SK-N-SH treated with all-trans-retinoic acid at 6 μM for 48 hours (cell line): ENCODE measurements around the gene CACTIN.

Source experiments
- ATAC-seq: fragments of 200-7000 bp; cut with Tn5 transposase; 3 replicates; pipeline ENCODE4 v1.9.1; 2020; ENCODE audit warnings: mild to moderate bottlenecking, moderate library complexity
- ARNTL ChIP-seq: fragments of 450-650 bp; formaldehyde crosslinking; IDR thresholded peaks from 2 replicates; pipeline ENCODE4 v1.5.0; 2020; ENCODE audit warnings: low read depth, mild to moderate bottlenecking, moderate library complexity, borderline replicate concordance
- BACH2 ChIP-seq: fragments of 250-450 bp; sonication (Bioruptor Pico); IDR thresholded peaks from 2 replicates; pipeline ENCODE4 v1.9.0; 2021; ENCODE audit warnings: mild to moderate bottlenecking, borderline replicate concordance
- CSDC2 ChIP-seq: fragments of 250-450 bp; sonication (Bioruptor Pico); IDR thresholded peaks from 2 replicates; pipeline ENCODE4 v1.5.0; 2020; ENCODE audit warnings: mild to moderate bottlenecking, moderate library complexity
- CSRNP3 ChIP-seq: fragments of 250-450 bp; sonication (Bioruptor Pico); IDR thresholded peaks from 2 replicates; pipeline ENCODE4 v1.5.1; 2021; ENCODE audit warnings: mild to moderate bottlenecking, moderate library complexity
- ESRRG ChIP-seq: fragments of 250-450 bp; sonication (Bioruptor Pico); IDR thresholded peaks from 2 replicates; pipeline ENCODE4 v1.6.1; 2021; ENCODE audit warnings: mild to moderate bottlenecking
- GLIS3 ChIP-seq: fragments of 250-450 bp; sonication (Bioruptor Pico); IDR thresholded peaks from 2 replicates; pipeline ENCODE4 v1.5.0; 2020; ENCODE audit warnings: mild to moderate bottlenecking, moderate library complexity
- ISL1 ChIP-seq: fragments of 250-450 bp; sonication (Bioruptor Pico); IDR thresholded peaks from 2 replicates; pipeline ENCODE4 v2.1.2; 2022; ENCODE audit warnings: mild to moderate bottlenecking, moderate library complexity
- OSR1 ChIP-seq: fragments of 250-450 bp; sonication (Bioruptor Pico); IDR thresholded peaks from 2 replicates; pipeline ENCODE4 v1.8.0; 2022; ENCODE audit warnings: moderate library complexity, mild to moderate bottlenecking, inconsistent platforms
- PATZ1 ChIP-seq: fragments of 250-450 bp; sonication (Bioruptor Pico); IDR thresholded peaks from 2 replicates; pipeline ENCODE4 v1.8.0; 2020; ENCODE audit warnings: mild to moderate bottlenecking, moderate library complexity, borderline replicate concordance
- PPARA ChIP-seq: fragments of 250-450 bp; sonication (Bioruptor Pico); IDR thresholded peaks from 2 replicates; pipeline ENCODE4 v1.5.0; 2020; ENCODE audit warnings: mild to moderate bottlenecking, borderline replicate concordance
- RARB ChIP-seq: fragments of 250-450 bp; sonication (Bioruptor Pico); IDR thresholded peaks from 2 replicates; pipeline ENCODE4 v1.8.0; 2021; ENCODE audit warnings: mild to moderate bottlenecking, moderate library complexity
- SNAI2 ChIP-seq: fragments of 250-450 bp; sonication (Bioruptor Pico); IDR thresholded peaks from 2 replicates; pipeline ENCODE4 v1.5.0; 2020; ENCODE audit warnings: mild to moderate bottlenecking, moderate library complexity
- TCF4 ChIP-seq: fragments of 250-450 bp; sonication (Bioruptor Pico); IDR thresholded peaks from 2 replicates; pipeline ENCODE4 v1.8.0; 2021; ENCODE audit warnings: mild to moderate bottlenecking, moderate library complexity, borderline replicate concordance
- TOX ChIP-seq: fragments of 250-450 bp; sonication (Bioruptor Pico); IDR thresholded peaks from 2 replicates; pipeline ENCODE4 v1.8.0; 2021; ENCODE audit warnings: mild to moderate bottlenecking, moderate library complexity, borderline replicate concordance
- ZC3H10 ChIP-seq: fragments of 250-450 bp; sonication (Bioruptor Pico); IDR thresholded peaks from 2 replicates; pipeline ENCODE4 v1.5.1; 2021; ENCODE audit warnings: mild to moderate bottlenecking, moderate library complexity
- ZFP3 ChIP-seq: fragments of 250-450 bp; sonication (Bioruptor Pico); IDR thresholded peaks from 2 replicates; pipeline ENCODE4 v1.5.0; 2020; ENCODE audit warnings: mild to moderate bottlenecking, moderate library complexity
- ZFP30 ChIP-seq: fragments of 450-650 bp; formaldehyde crosslinking; IDR thresholded peaks from 2 replicates; pipeline ENCODE4 v1.5.0; 2022; ENCODE audit warnings: mild to moderate bottlenecking, moderate library complexity
- ZNF565 ChIP-seq: fragments of 450-650 bp; formaldehyde crosslinking; conservative IDR thresholded peaks from 2 replicates; pipeline ENCODE4 v1.5.0; 2020; ENCODE audit warnings: low read depth, mild to moderate bottlenecking, moderate library complexity
- ZNF70 ChIP-seq: fragments of 450-650 bp; formaldehyde crosslinking; IDR thresholded peaks from 2 replicates; pipeline ENCODE4 v1.5.0; 2020; ENCODE audit warnings: mild to moderate bottlenecking, moderate library complexity
- ZNF8 ChIP-seq: fragments of 450-650 bp; formaldehyde crosslinking; IDR thresholded peaks from 2 replicates; pipeline ENCODE4 v1.5.0; 2020; ENCODE audit warnings: mild to moderate bottlenecking, moderate library complexity
- TF ChIP-seq, protein P1 (sequence below): fragments of 250-450 bp; sonication (Bioruptor Pico); IDR thresholded peaks from 2 replicates; pipeline ENCODE4 v1.5.0; 2020; ENCODE audit warnings: mild to moderate bottlenecking, moderate library complexity
- TF ChIP-seq, protein P2 (sequence below): fragments of 250-450 bp; sonication (Bioruptor Pico); IDR thresholded peaks from 2 replicates; pipeline ENCODE4 v1.5.1; 2020; ENCODE audit warnings: low read depth, mild to moderate bottlenecking, moderate library complexity
- TF ChIP-seq, protein P3 (sequence below): fragments of 250-450 bp; sonication (Bioruptor Pico); IDR thresholded peaks from 2 replicates; pipeline ENCODE4 v1.8.0; 2021; ENCODE audit warnings: low read depth, mild to moderate bottlenecking, moderate library complexity, borderline replicate concordance

Gene CACTIN

DNA sequence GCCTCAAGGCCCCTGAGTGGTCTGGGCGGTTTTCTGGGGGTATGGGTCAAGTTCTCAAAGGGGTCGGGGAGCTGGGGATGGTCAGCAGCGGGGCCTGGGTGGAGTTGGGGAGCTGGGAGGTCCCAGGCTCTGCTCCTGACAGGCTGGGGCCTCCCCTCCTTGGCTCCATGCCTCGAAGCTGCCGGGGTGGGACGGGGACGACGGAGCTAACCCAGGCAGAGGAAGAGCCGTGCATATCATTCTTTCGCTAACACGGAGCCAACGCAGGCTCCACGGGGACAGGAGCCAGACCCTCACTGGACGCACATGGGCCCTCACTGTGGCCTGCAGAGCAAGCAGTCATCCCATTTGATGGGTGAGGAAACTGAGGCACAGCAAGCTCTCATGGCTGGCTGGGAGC is 25.8 kb upstream of the CACTIN start:
- TF ChIP-seq TOX (CRISPR knock-in tag) = no peak
- TF ChIP-seq, protein P1, sequence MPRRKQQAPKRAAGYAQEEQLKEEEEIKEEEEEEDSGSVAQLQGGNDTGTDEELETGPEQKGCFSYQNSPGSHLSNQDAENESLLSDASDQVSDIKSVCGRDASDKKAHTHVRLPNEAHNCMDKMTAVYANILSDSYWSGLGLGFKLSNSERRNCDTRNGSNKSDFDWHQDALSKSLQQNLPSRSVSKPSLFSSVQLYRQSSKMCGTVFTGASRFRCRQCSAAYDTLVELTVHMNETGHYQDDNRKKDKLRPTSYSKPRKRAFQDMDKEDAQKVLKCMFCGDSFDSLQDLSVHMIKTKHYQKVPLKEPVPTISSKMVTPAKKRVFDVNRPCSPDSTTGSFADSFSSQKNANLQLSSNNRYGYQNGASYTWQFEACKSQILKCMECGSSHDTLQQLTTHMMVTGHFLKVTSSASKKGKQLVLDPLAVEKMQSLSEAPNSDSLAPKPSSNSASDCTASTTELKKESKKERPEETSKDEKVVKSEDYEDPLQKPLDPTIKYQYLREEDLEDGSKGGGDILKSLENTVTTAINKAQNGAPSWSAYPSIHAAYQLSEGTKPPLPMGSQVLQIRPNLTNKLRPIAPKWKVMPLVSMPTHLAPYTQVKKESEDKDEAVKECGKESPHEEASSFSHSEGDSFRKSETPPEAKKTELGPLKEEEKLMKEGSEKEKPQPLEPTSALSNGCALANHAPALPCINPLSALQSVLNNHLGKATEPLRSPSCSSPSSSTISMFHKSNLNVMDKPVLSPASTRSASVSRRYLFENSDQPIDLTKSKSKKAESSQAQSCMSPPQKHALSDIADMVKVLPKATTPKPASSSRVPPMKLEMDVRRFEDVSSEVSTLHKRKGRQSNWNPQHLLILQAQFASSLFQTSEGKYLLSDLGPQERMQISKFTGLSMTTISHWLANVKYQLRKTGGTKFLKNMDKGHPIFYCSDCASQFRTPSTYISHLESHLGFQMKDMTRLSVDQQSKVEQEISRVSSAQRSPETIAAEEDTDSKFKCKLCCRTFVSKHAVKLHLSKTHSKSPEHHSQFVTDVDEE (CRISPR knock-in tag) = no peak
- TF ChIP-seq ZC3H10 = no peak
- TF ChIP-seq ZFP30 (CRISPR knock-in tag) = no peak
- no peak for TF ChIP-seq ARNTL (CRISPR knock-in tag)
- no peak for TF ChIP-seq ZNF70 (CRISPR knock-in tag)
- TF ChIP-seq ZFP3 (CRISPR knock-in tag) = no peak
- TF ChIP-seq RARB (CRISPR knock-in tag) = no peak
- TF ChIP-seq BACH2 (CRISPR knock-in tag) = no peak
- TF ChIP-seq CSRNP3 = no peak
- no peak for TF ChIP-seq OSR1 (CRISPR knock-in tag)
- no peak for TF ChIP-seq CSDC2
- no peak for TF ChIP-seq ISL1 (CRISPR knock-in tag)
- no peak for TF ChIP-seq ZNF565 (CRISPR knock-in tag)
- no peak for TF ChIP-seq GLIS3 (CRISPR knock-in tag)
- no peak for ATAC-seq

DNA sequence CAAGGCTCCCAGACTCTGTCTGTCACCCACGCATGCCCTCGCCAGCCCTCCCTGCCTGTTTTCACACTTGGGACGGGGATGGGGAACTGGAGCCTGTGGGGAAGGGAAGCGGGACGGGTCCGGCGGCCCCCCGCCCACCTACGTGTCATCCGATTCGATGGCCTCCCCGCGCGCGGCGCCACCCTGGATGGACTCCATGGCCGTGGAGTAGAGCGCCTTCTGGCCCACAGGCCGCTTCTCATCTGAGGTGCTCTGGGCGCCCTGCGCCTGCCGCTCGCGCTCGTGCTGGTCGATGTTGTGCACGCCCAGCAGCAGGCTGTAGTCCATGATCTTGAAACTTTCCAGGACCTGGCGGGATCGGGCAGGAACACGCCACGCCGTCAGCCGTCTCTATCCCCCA is 25.1 kb upstream of the CACTIN start:
- no peak for ATAC-seq
- no peak for TF ChIP-seq BACH2 (CRISPR knock-in tag)
- TF ChIP-seq ZNF70 (CRISPR knock-in tag) = no peak
- TF ChIP-seq ARNTL (CRISPR knock-in tag) = no peak
- TF ChIP-seq SNAI2 (CRISPR knock-in tag) = no peak
- no peak for TF ChIP-seq ZC3H10
- TF ChIP-seq PATZ1 (CRISPR knock-in tag) = no peak
- no peak for TF ChIP-seq TOX (CRISPR knock-in tag)
- TF ChIP-seq, protein P2, sequence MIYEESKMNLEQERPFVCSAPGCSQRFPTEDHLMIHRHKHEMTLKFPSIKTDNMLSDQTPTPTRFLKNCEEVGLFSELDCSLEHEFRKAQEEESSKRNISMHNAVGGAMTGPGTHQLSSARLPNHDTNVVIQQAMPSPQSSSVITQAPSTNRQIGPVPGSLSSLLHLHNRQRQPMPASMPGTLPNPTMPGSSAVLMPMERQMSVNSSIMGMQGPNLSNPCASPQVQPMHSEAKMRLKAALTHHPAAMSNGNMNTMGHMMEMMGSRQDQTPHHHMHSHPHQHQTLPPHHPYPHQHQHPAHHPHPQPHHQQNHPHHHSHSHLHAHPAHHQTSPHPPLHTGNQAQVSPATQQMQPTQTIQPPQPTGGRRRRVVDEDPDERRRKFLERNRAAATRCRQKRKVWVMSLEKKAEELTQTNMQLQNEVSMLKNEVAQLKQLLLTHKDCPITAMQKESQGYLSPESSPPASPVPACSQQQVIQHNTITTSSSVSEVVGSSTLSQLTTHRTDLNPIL = no peak
- no peak for TF ChIP-seq CSRNP3
- no peak for TF ChIP-seq ISL1 (CRISPR knock-in tag)
- no peak for TF ChIP-seq ZNF565 (CRISPR knock-in tag)
- no peak for TF ChIP-seq CSDC2
- TF ChIP-seq RARB (CRISPR knock-in tag) = no peak
- TF ChIP-seq, all 23 proteins: peak for 0

DNA sequence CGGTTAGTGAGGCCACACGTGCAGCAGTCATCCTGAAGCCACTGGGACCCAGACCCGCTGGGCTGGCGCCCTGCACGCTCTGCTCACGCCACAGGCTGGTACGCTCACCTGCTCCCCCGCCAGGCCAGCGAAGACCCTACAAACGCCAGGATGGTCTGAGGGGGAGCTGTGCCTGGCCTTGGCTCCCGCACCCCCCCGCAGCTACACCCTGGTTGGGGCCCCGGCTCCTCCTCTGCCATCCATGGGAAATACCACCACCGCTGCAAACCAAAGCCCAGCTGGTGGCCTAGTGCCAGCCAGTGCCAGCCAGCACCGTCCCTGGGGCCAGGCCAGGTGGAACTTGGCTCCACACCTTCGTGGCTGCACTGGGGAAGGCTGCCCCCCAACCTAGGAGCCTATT is 23.3 kb upstream of the CACTIN start:
- TF ChIP-seq GLIS3 (CRISPR knock-in tag) (no peak), ESRRG (CRISPR knock-in tag) (no peak), ZNF8 (CRISPR knock-in tag) (no peak), SNAI2 (CRISPR knock-in tag) (no peak), CSDC2 (no peak), PPARA (no peak), TCF4 (CRISPR knock-in tag) (no peak)
- TF ChIP-seq, protein P3, sequence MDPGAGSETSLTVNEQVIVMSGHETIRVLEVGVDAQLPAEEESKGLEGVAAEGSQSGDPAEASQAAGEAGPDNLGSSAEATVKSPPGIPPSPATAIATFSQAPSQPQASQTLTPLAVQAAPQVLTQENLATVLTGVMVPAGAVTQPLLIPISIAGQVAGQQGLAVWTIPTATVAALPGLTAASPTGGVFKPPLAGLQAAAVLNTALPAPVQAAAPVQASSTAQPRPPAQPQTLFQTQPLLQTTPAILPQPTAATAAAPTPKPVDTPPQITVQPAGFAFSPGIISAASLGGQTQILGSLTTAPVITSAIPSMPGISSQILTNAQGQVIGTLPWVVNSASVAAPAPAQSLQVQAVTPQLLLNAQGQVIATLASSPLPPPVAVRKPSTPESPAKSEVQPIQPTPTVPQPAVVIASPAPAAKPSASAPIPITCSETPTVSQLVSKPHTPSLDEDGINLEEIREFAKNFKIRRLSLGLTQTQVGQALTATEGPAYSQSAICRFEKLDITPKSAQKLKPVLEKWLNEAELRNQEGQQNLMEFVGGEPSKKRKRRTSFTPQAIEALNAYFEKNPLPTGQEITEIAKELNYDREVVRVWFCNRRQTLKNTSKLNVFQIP = no peak
- TF ChIP-seq, protein P2 = no peak
- no peak for ATAC-seq
